Stimulated activated CD8-positive, alpha-beta memory T cell treated with anti-CD3 and anti-CD28 coated beads, Interleukin-15, amount 100 ng/mL, for 48 hours (primary cell): Measurements from ENCODE around the gene SH3YL1.

Experiments used
- DNase-seq, 2 donors: peaks; one replicate each; pipeline ENCODE4 v3.0.0-alpha.2; 2020; ENCODE audit warnings: low read depth in 2 of 2

Gene SH3YL1

DNA sequence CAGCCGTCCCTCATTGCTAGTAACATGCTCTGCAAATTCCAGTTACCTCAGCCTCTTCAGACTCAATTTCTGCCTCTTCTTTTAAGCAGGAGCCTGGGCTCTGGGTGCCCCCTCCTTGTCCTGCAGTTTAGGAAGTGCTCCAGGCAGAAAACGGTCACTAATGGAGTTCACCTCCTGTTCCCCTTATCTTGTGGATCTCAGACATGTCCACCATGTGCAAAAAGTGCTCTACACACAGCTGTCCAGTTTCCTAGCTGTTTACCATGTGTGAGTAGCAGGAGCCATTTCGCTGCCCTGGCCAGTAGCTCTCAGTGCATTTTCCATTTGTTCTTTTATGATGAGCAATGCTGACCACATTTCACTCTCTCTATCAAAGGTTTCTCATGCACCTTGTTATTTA lies 4.9 kb downstream of the SH3YL1 start:
- no peak for DNase-seq

- DNase-seq = no peak
These were observed 6.0 kb downstream of the SH3YL1 start for GRCh38 chr2:257842-258241.

DNA sequence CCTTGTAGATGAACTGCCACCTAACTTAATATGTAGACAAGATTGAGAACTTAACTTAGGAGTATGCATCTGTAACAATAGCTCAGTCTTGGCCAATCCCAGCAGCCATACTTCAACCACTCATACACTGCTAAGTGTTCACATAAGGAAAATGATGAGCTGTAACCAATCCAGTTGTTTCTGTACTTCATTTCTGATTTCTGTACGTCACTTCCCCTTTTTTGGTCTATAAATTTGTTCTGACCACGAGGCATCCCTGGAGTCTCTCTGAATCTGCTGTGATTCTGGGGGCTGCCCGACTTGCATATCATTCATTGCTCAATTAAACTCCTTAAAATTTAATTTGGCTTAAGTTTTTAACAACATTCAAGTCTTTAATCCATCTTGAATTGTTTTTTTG lies 6.4 kb downstream of the SH3YL1 start:
- no peak for DNase-seq

DNA sequence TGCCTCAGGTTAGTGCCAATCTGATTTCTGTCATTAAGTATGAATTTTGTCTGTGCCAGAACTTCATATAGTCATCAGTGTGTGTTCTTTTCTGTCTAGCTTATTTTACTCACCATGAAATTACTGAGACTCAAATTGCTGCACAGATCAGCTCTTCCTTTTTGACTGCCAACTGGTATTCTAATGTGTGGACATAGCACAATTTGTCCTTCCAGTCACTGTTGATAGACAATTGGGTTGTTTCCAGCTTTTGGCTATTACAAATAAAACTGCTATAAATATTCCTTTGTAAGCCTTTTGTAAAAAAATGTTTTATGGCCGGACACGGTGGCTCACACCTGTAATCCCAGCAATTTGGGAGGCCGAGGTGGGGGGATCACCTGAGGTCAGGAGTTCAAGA lies 7.7 kb downstream of the SH3YL1 start:
- DNase-seq = no peak

GRCh38 chr2:255195-255594 lies 8.6 kb downstream of the SH3YL1 start:
- DNase-seq = no peak

- no peak for DNase-seq
These were observed 9.6 kb downstream of the SH3YL1 start for GRCh38 chr2:254241-254640.

DNA sequence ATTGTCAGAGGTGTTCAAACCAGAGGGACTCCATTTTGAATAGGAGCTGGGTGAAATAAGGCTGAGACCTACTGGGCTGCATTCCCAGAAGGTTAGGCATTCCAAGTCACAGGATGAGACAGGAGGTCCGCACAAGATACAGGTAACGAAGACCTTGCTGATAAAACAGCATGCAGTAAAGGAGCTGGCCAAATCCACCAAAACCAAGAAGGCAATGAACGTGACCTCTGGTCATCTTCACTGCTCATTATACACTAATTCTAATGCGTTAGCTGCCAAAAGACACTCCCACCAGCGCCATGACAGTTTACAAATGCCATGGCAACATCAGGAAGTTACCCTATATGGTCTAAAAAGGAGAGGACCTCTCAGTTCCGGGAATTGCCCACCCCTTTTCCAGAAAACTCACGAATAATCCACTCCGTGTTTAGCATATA lies 10.6 kb downstream of the SH3YL1 start:
- DNase-seq = no peak

GRCh38 chr2:252001-252602 lies 11.7 kb downstream of the SH3YL1 start:
- DNase-seq = no peak

DNA sequence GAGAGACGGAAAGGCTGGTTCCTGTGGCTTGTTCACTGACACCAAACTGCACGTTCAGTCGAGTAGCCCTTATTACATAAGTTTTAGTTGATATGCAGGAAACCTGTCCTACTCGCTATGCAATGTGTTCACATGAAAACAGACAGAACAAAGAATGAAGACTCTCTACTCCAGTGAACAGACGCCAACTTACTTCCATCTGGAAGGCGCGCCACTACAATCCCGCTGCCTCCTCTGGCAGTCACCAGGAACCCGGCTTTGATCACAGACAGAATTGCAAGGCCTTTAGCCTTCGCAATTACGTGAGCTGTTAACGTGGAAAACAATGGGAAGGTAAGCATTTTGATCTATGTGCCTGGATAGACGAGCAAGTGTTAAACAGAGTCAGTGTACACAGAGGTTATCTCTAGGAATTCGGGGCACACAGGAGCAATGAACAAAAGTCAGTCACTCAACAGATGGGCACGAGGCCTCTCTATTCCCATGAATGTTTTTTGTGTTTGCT lies 14.2 kb downstream of the SH3YL1 start:
- DNase-seq = no peak

- DNase-seq = no peak
These were observed 15.1 kb downstream of the SH3YL1 start for GRCh38 chr2:248724-249123.

GRCh38 chr2:246489-247144 lies 17.2 kb downstream of the SH3YL1 start:
- DNase-seq = no peak

GRCh38 chr2:244547-244946 lies 19.3 kb downstream of the SH3YL1 start:
- DNase-seq = no peak

DNA sequence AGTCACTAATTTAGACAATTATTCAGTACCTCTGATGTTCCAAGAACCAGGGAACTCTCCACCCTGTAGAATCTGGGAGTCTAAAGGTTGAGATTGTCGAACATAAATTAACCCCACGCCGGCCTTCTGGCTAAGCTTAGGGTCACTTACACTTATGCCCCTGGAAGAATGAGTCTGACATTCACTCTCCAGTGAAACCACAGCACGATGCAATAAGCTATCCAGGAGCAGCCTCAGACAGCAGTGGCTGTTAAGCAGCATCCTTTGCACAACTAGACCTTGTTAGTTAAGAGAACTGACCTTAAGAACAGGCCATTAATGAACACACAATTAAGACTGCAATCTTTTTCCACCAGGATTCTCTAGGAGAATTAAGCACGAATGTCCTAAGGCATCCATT lies 25.0 kb downstream of the SH3YL1 start:
- DNase-seq = no peak

GRCh38 chr2:238431-238830 lies 25.4 kb downstream of the SH3YL1 start:
- no peak for DNase-seq

DNA sequence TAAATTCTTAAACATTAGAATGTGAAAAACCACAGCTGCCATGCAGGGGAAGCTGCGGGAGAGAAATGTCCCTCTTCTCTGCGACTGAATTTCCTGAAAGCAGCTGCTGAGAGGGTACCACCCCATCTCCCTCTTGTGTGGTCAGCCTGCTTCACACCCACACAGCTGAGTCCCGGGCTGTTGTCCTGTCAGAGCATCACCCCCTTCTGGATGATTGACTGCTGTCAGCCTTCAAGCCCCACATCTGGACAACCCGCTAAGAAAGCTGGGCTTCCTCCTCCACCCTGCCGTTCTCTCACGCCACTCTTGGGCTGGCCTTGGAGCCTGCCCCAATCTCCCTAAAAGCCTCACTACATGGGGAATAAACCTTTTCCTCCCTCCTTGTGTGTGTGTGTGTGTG lies 26.0 kb downstream of the SH3YL1 start:
- DNase-seq = no peak

DNA sequence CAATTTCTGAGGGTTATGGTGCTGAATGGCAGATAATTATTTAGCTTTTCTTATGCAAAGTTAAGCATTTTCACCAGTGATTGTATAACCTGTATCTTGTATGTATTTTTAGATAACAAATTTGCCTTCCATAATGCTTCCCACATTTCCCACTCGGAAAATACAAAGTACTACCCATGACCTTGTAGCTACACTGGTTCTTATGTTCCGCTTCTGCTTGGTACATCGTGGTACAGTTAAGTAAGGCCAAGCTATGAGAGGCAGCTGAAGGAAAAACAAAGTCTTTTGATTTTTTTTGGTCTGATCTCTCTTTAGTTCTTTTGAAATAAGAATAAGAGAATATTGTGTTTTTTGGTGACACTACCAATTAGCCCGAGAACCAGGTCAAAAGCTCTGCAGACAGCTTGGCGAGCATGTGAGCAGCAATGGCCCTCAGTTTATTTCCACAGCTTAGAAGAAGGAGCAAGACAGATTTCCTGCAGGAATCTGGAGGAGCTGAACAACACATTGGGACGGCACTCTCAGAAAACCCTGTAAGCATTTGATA lies 26.8 kb downstream of the SH3YL1 start:
- DNase-seq = no peak

DNA sequence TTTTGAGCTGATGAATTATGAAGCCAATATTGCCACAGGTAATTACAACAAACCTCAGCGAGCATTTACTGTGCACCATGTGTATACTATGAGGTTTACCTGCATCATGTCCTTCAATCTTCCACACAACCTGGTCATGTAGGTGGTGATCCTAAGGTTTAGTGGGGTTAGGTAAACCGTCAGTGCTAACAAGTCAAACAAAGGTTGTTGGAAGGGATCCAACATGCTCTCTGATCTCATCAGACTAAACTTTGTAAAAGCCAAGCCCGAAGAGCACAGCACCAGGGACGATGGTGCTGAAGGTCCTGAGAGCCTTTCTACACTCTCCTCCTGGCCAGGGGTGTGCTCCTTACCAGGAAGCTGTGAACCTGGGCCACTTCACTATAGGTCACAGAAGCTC lies 29.4 kb downstream of the SH3YL1 start:
- DNase-seq = no peak

- no peak for DNase-seq
These were observed 30.8 kb downstream of the SH3YL1 start for GRCh38 chr2:233030-233429.

- no peak for DNase-seq
These were observed 32.2 kb downstream of the SH3YL1 start for GRCh38 chr2:231521-232185.

GRCh38 chr2:228518-229278 lies 35.1 kb downstream of the SH3YL1 start:
- DNase-seq = no peak

GRCh38 chr2:228115-228514 lies 35.7 kb downstream of the SH3YL1 start:
- DNase-seq = no peak
